A673 (cell line): Measurements from ENCODE around the gene GRID1.

Experiments used
- EZH2 ChIP-seq: fragments of 200-600 bp; sonication (generic); IDR thresholded peaks from 2 replicates; pipeline ENCODE4 v1.6.1; 2017; ENCODE audit warnings: borderline replicate concordance, low read depth, mild to moderate bottlenecking, mixed read lengths, antibody characterized with exemption, low read length; ENCODE audit not compliant: poor library complexity, severe bottlenecking
- TF ChIP-seq, protein P1 (sequence below): fragments of 300-800, 200-600 bp; sonication (generic); conservative IDR thresholded peaks from 2 replicates; pipeline ENCODE4 v1.5.1; 2017; ENCODE audit warnings: low read depth, mild to moderate bottlenecking, antibody characterized with exemption, low read length, moderate library complexity, mixed read lengths

DNA sequence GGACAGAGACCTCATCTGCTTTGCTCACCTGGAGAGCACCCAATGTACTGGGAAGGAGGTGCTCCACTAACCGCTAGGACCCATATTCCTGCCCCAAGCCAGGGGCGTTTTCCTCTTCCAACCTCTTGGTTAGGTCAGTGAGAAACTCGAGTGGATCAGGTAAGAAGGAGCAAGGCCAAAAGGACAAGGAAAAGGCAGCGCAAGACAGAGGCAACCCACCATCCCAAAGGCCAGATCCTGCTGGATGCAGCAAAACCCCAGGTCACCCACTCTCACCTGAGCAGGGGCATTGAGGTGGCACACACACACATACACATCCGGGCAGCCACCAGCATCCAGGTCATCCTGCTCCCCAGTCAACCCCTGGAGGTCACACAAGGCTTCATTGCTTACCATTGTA lies 105.1 kb downstream of the GRID1 start:
- TF ChIP-seq, protein P1, sequence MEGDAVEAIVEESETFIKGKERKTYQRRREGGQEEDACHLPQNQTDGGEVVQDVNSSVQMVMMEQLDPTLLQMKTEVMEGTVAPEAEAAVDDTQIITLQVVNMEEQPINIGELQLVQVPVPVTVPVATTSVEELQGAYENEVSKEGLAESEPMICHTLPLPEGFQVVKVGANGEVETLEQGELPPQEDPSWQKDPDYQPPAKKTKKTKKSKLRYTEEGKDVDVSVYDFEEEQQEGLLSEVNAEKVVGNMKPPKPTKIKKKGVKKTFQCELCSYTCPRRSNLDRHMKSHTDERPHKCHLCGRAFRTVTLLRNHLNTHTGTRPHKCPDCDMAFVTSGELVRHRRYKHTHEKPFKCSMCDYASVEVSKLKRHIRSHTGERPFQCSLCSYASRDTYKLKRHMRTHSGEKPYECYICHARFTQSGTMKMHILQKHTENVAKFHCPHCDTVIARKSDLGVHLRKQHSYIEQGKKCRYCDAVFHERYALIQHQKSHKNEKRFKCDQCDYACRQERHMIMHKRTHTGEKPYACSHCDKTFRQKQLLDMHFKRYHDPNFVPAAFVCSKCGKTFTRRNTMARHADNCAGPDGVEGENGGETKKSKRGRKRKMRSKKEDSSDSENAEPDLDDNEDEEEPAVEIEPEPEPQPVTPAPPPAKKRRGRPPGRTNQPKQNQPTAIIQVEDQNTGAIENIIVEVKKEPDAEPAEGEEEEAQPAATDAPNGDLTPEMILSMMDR: no peak
- no peak for TF ChIP-seq EZH2
